ENCODE measurements around the gene GJA4.
"Not testable (repeated sequence)": the region's sequence is repeated elsewhere in the genome, so short reads cannot be mapped to it uniquely, and the experiment has no call there.

Gene GJA4

GRCh38 chr1:34763142-34763781 is 29.5 kb upstream of the GJA4 start:
- Histone ChIP-seq H3K27me3 (ENCODE audit: control insufficient read depth in 5 of 5, insufficient read depth in 4 of 5, low read length in 5 of 5) (peaks cover 6 to 20% (median 8%) of the 10 kb centered on the region in 5 donors), H3K36me3 (ENCODE audit: control insufficient read depth in 5 of 5, insufficient read depth in 5 of 5, low read length in 5 of 5) (no peaks in the 10 kb centered on the region), H3K9me3 (ENCODE audit: control insufficient read depth in 5 of 5, low read length in 5 of 5) (peaks cover 0 to 4% (median 0%) of the 10 kb centered on the region in 5 donors), H3K27ac (ENCODE audit: low read depth, low read length) (no peak overlapping the region), H3K4me3 (ENCODE audit: low read depth in 1 of 5, low read length in 5 of 5) (no peak overlapping the region), H3K4me1 (ENCODE audit: control insufficient read depth in 5 of 5, insufficient read depth in 5 of 5, low read length in 5 of 5) (no peaks in the 10 kb centered on the region), H3K9ac (ENCODE audit: low read length in 5 of 5) (no peak overlapping the region)

- Histone ChIP-seq H3K9me3 (ENCODE audit: control insufficient read depth in 5 of 5, low read length in 5 of 5) (peaks cover 0 to 4% (median 0%) of the 10 kb centered on the region in 5 donors), H3K27ac (ENCODE audit: low read depth, low read length) (no peak overlapping the region), H3K36me3 (ENCODE audit: control insufficient read depth in 5 of 5, insufficient read depth in 5 of 5, low read length in 5 of 5) (no peaks in the 10 kb centered on the region), H3K9ac (ENCODE audit: low read length in 5 of 5) (no peak overlapping the region), H3K27me3 (ENCODE audit: control insufficient read depth in 5 of 5, insufficient read depth in 4 of 5, low read length in 5 of 5) (peaks cover 0 to 9% (median 4%) of the 10 kb centered on the region in 5 donors), H3K4me1 (ENCODE audit: control insufficient read depth in 5 of 5, insufficient read depth in 5 of 5, low read length in 5 of 5) (no peaks in the 10 kb centered on the region), H3K4me3 (ENCODE audit: low read depth in 1 of 5, low read length in 5 of 5) (no peak overlapping the region)
Measured at GRCh38 chr1:34768856-34769255, 23.9 kb upstream of the GJA4 start.

GRCh38 chr1:34770891-34771504 is 21.8 kb upstream of the GJA4 start:
- Histone ChIP-seq H3K4me1 (ENCODE audit: control insufficient read depth in 5 of 5, insufficient read depth in 5 of 5, low read length in 5 of 5) (no peaks in the 10 kb centered on the region), H3K36me3 (ENCODE audit: control insufficient read depth in 5 of 5, insufficient read depth in 5 of 5, low read length in 5 of 5) (no peaks in the 10 kb centered on the region), H3K9ac (ENCODE audit: low read length in 5 of 5) (no peak overlapping the region), H3K4me3 (ENCODE audit: low read depth in 1 of 5, low read length in 5 of 5) (no peak overlapping the region), H3K27ac (ENCODE audit: low read depth, low read length) (no peak overlapping the region), H3K9me3 (ENCODE audit: control insufficient read depth in 5 of 5, low read length in 5 of 5) (no peaks in the 10 kb centered on the region), H3K27me3 (ENCODE audit: control insufficient read depth in 5 of 5, insufficient read depth in 4 of 5, low read length in 5 of 5) (peaks cover 0 to 9% (median 2%) of the 10 kb centered on the region in 5 donors)

- Histone ChIP-seq H3K27ac (ENCODE audit: low read depth, low read length) (no peak overlapping the region), H3K27me3 (ENCODE audit: control insufficient read depth in 5 of 5, insufficient read depth in 4 of 5, low read length in 5 of 5) (peaks cover under 1 to 11% (median 4%) of the 10 kb centered on the region in 5 donors), H3K4me1 (ENCODE audit: control insufficient read depth in 5 of 5, insufficient read depth in 5 of 5, low read length in 5 of 5) (no peaks in the 10 kb centered on the region), H3K4me3 (ENCODE audit: low read depth in 1 of 5, low read length in 5 of 5) (no peak overlapping the region), H3K36me3 (ENCODE audit: control insufficient read depth in 5 of 5, insufficient read depth in 5 of 5, low read length in 5 of 5) (no peaks in the 10 kb centered on the region), H3K9ac (ENCODE audit: low read length in 5 of 5) (no peak overlapping the region), H3K9me3 (ENCODE audit: control insufficient read depth in 5 of 5, low read length in 5 of 5) (no peaks in the 10 kb centered on the region)
Measured at GRCh38 chr1:34771573-34772371, 21.0 kb upstream of the GJA4 start.

GRCh38 chr1:34773114-34773513 is 19.7 kb upstream of the GJA4 start:
- H3K4me3 ChIP-seq (ENCODE audit: low read depth in 1 of 5, low read length in 5 of 5); H3K9me3 ChIP-seq (ENCODE audit: control insufficient read depth in 5 of 5, low read length in 5 of 5); H3K9ac ChIP-seq (ENCODE audit: low read length in 5 of 5); H3K36me3 ChIP-seq (ENCODE audit: control insufficient read depth in 5 of 5, insufficient read depth in 5 of 5, low read length in 5 of 5); H3K4me1 ChIP-seq (ENCODE audit: control insufficient read depth in 5 of 5, insufficient read depth in 5 of 5, low read length in 5 of 5); H3K27ac ChIP-seq (ENCODE audit: low read depth, low read length): not testable (repeated sequence)
- peaks cover 5 to 25% (median 11%) of the 10 kb centered on the region in 5 donors for H3K27me3 ChIP-seq (ENCODE audit: control insufficient read depth in 5 of 5, insufficient read depth in 4 of 5, low read length in 5 of 5)

- Histone ChIP-seq H3K36me3 (ENCODE audit: control insufficient read depth in 5 of 5, insufficient read depth in 5 of 5, low read length in 5 of 5) (no peaks in the 10 kb centered on the region), H3K27ac (ENCODE audit: low read depth, low read length) (no peak overlapping the region), H3K9ac (ENCODE audit: low read length in 5 of 5) (no peak overlapping the region), H3K27me3 (ENCODE audit: control insufficient read depth in 5 of 5, insufficient read depth in 4 of 5, low read length in 5 of 5) (peaks cover 8 to 29% (median 17%) of the 10 kb centered on the region in 5 donors), H3K4me1 (ENCODE audit: control insufficient read depth in 5 of 5, insufficient read depth in 5 of 5, low read length in 5 of 5) (no peaks in the 10 kb centered on the region), H3K4me3 (ENCODE audit: low read depth in 1 of 5, low read length in 5 of 5) (no peak overlapping the region), H3K9me3 (ENCODE audit: control insufficient read depth in 5 of 5, low read length in 5 of 5) (no peaks in the 10 kb centered on the region)
Measured at GRCh38 chr1:34774957-34775356, 17.8 kb upstream of the GJA4 start.

GRCh38 chr1:34776911-34777310 is 15.9 kb upstream of the GJA4 start:
- no peaks in the 10 kb centered on the region for H3K9me3 ChIP-seq (ENCODE audit: control insufficient read depth in 5 of 5, low read length in 5 of 5)
- H3K4me1 ChIP-seq (ENCODE audit: control insufficient read depth in 5 of 5, insufficient read depth in 5 of 5, low read length in 5 of 5), result peaks cover 0 to 12% (median 10%) of the 10 kb centered on the region in 5 donors
- H3K9ac ChIP-seq (ENCODE audit: low read length in 5 of 5), result no peak overlapping the region
- H3K4me3 ChIP-seq (ENCODE audit: low read depth in 1 of 5, low read length in 5 of 5), result no peak overlapping the region
- H3K36me3 ChIP-seq (ENCODE audit: control insufficient read depth in 5 of 5, insufficient read depth in 5 of 5, low read length in 5 of 5), result no peaks in the 10 kb centered on the region
- peaks cover 25 to 45% (median 32%) of the 10 kb centered on the region in 5 donors for H3K27me3 ChIP-seq (ENCODE audit: control insufficient read depth in 5 of 5, insufficient read depth in 4 of 5, low read length in 5 of 5)
- H3K27ac ChIP-seq (ENCODE audit: low read depth, low read length), result no peak overlapping the region

GRCh38 chr1:34777519-34778321 is 15.1 kb upstream of the GJA4 start:
- peaks cover 28 to 50% (median 40%) of the 10 kb centered on the region in 5 donors for H3K27me3 ChIP-seq (ENCODE audit: control insufficient read depth in 5 of 5, insufficient read depth in 4 of 5, low read length in 5 of 5)
- H3K9ac ChIP-seq (ENCODE audit: low read length in 5 of 5), result no peak overlapping the region
- no peaks in the 10 kb centered on the region for H3K36me3 ChIP-seq (ENCODE audit: control insufficient read depth in 5 of 5, insufficient read depth in 5 of 5, low read length in 5 of 5)
- H3K27ac ChIP-seq (ENCODE audit: low read depth, low read length), result no peak overlapping the region
- H3K4me1 ChIP-seq (ENCODE audit: control insufficient read depth in 5 of 5, insufficient read depth in 5 of 5, low read length in 5 of 5), result peaks cover 0 to 14% (median 10%) of the 10 kb centered on the region in 5 donors
- H3K4me3 ChIP-seq (ENCODE audit: low read depth in 1 of 5, low read length in 5 of 5), result no peak overlapping the region
- H3K9me3 ChIP-seq (ENCODE audit: control insufficient read depth in 5 of 5, low read length in 5 of 5), result no peaks in the 10 kb centered on the region

GRCh38 chr1:34778381-34778780 is 14.4 kb upstream of the GJA4 start:
- H3K27me3 ChIP-seq (ENCODE audit: control insufficient read depth in 5 of 5, insufficient read depth in 4 of 5, low read length in 5 of 5), result peaks cover 28 to 51% (median 43%) of the 10 kb centered on the region in 5 donors
- H3K9ac ChIP-seq (ENCODE audit: low read length in 5 of 5), result no peak overlapping the region
- H3K4me1 ChIP-seq (ENCODE audit: control insufficient read depth in 5 of 5, insufficient read depth in 5 of 5, low read length in 5 of 5), result peaks cover 0 to 14% (median 10%) of the 10 kb centered on the region in 5 donors
- H3K9me3 ChIP-seq (ENCODE audit: control insufficient read depth in 5 of 5, low read length in 5 of 5), result no peaks in the 10 kb centered on the region
- no peak overlapping the region for H3K4me3 ChIP-seq (ENCODE audit: low read depth in 1 of 5, low read length in 5 of 5)
- no peak overlapping the region for H3K27ac ChIP-seq (ENCODE audit: low read depth, low read length)
- H3K36me3 ChIP-seq (ENCODE audit: control insufficient read depth in 5 of 5, insufficient read depth in 5 of 5, low read length in 5 of 5), result no peaks in the 10 kb centered on the region

Data from subcutaneous abdominal adipose tissue (tissue), 5 donors.